SK-N-SH treated with all-trans-retinoic acid at 6 μM for 48 hours (cell line): ENCODE results near the gene CORO7.

Source experiments
- ATAC-seq: fragments of 200-7000 bp; cut with Tn5 transposase; 3 replicates; pipeline ENCODE4 v1.9.1; 2020; ENCODE audit warnings: mild to moderate bottlenecking, moderate library complexity
- ARNTL ChIP-seq: fragments of 450-650 bp; formaldehyde crosslinking; IDR thresholded peaks from 2 replicates; pipeline ENCODE4 v1.5.0; 2020; ENCODE audit warnings: low read depth, mild to moderate bottlenecking, moderate library complexity, borderline replicate concordance
- BACH2 ChIP-seq: fragments of 250-450 bp; sonication (Bioruptor Pico); IDR thresholded peaks from 2 replicates; pipeline ENCODE4 v1.9.0; 2021; ENCODE audit warnings: mild to moderate bottlenecking, borderline replicate concordance
- CSDC2 ChIP-seq: fragments of 250-450 bp; sonication (Bioruptor Pico); IDR thresholded peaks from 2 replicates; pipeline ENCODE4 v1.5.0; 2020; ENCODE audit warnings: mild to moderate bottlenecking, moderate library complexity
- ESRRG ChIP-seq: fragments of 250-450 bp; sonication (Bioruptor Pico); IDR thresholded peaks from 2 replicates; pipeline ENCODE4 v1.6.1; 2021; ENCODE audit warnings: mild to moderate bottlenecking
- GLIS3 ChIP-seq: fragments of 250-450 bp; sonication (Bioruptor Pico); IDR thresholded peaks from 2 replicates; pipeline ENCODE4 v1.5.0; 2020; ENCODE audit warnings: mild to moderate bottlenecking, moderate library complexity
- ISL1 ChIP-seq: fragments of 250-450 bp; sonication (Bioruptor Pico); IDR thresholded peaks from 2 replicates; pipeline ENCODE4 v2.1.2; 2022; ENCODE audit warnings: mild to moderate bottlenecking, moderate library complexity
- OSR1 ChIP-seq: fragments of 250-450 bp; sonication (Bioruptor Pico); IDR thresholded peaks from 2 replicates; pipeline ENCODE4 v1.8.0; 2022; ENCODE audit warnings: moderate library complexity, mild to moderate bottlenecking, inconsistent platforms
- PPARA ChIP-seq: fragments of 250-450 bp; sonication (Bioruptor Pico); IDR thresholded peaks from 2 replicates; pipeline ENCODE4 v1.5.0; 2020; ENCODE audit warnings: mild to moderate bottlenecking, borderline replicate concordance
- RARB ChIP-seq: fragments of 250-450 bp; sonication (Bioruptor Pico); IDR thresholded peaks from 2 replicates; pipeline ENCODE4 v1.8.0; 2021; ENCODE audit warnings: mild to moderate bottlenecking, moderate library complexity
- TCF4 ChIP-seq: fragments of 250-450 bp; sonication (Bioruptor Pico); IDR thresholded peaks from 2 replicates; pipeline ENCODE4 v1.8.0; 2021; ENCODE audit warnings: mild to moderate bottlenecking, moderate library complexity, borderline replicate concordance
- TOX ChIP-seq: fragments of 250-450 bp; sonication (Bioruptor Pico); IDR thresholded peaks from 2 replicates; pipeline ENCODE4 v1.8.0; 2021; ENCODE audit warnings: mild to moderate bottlenecking, moderate library complexity, borderline replicate concordance
- ZC3H10 ChIP-seq: fragments of 250-450 bp; sonication (Bioruptor Pico); IDR thresholded peaks from 2 replicates; pipeline ENCODE4 v1.5.1; 2021; ENCODE audit warnings: mild to moderate bottlenecking, moderate library complexity
- ZFP3 ChIP-seq: fragments of 250-450 bp; sonication (Bioruptor Pico); IDR thresholded peaks from 2 replicates; pipeline ENCODE4 v1.5.0; 2020; ENCODE audit warnings: mild to moderate bottlenecking, moderate library complexity
- ZFP30 ChIP-seq: fragments of 450-650 bp; formaldehyde crosslinking; IDR thresholded peaks from 2 replicates; pipeline ENCODE4 v1.5.0; 2022; ENCODE audit warnings: mild to moderate bottlenecking, moderate library complexity
- ZNF565 ChIP-seq: fragments of 450-650 bp; formaldehyde crosslinking; conservative IDR thresholded peaks from 2 replicates; pipeline ENCODE4 v1.5.0; 2020; ENCODE audit warnings: low read depth, mild to moderate bottlenecking, moderate library complexity
- ZNF70 ChIP-seq: fragments of 450-650 bp; formaldehyde crosslinking; IDR thresholded peaks from 2 replicates; pipeline ENCODE4 v1.5.0; 2020; ENCODE audit warnings: mild to moderate bottlenecking, moderate library complexity
- ZNF8 ChIP-seq: fragments of 450-650 bp; formaldehyde crosslinking; IDR thresholded peaks from 2 replicates; pipeline ENCODE4 v1.5.0; 2020; ENCODE audit warnings: mild to moderate bottlenecking, moderate library complexity
- TF ChIP-seq, protein P1 (sequence below): fragments of 250-450 bp; sonication (Bioruptor Pico); IDR thresholded peaks from 2 replicates; pipeline ENCODE4 v1.5.1; 2021; ENCODE audit warnings: mild to moderate bottlenecking, moderate library complexity
- TF ChIP-seq, protein P2 (sequence below): fragments of 250-450 bp; sonication (Bioruptor Pico); IDR thresholded peaks from 2 replicates; pipeline ENCODE4 v1.5.0; 2020; ENCODE audit warnings: mild to moderate bottlenecking, moderate library complexity
- TF ChIP-seq, protein P3 (sequence below): fragments of 250-450 bp; sonication (Bioruptor Pico); IDR thresholded peaks from 2 replicates; pipeline ENCODE4 v1.8.0; 2021; ENCODE audit warnings: low read depth, mild to moderate bottlenecking, moderate library complexity, borderline replicate concordance
- TF ChIP-seq, protein P4 (sequence below): fragments of 250-450 bp; sonication (Bioruptor Pico); IDR thresholded peaks from 2 replicates; pipeline ENCODE4 v1.5.1; 2020; ENCODE audit warnings: low read depth, mild to moderate bottlenecking, moderate library complexity

CORO7 gene

DNA sequence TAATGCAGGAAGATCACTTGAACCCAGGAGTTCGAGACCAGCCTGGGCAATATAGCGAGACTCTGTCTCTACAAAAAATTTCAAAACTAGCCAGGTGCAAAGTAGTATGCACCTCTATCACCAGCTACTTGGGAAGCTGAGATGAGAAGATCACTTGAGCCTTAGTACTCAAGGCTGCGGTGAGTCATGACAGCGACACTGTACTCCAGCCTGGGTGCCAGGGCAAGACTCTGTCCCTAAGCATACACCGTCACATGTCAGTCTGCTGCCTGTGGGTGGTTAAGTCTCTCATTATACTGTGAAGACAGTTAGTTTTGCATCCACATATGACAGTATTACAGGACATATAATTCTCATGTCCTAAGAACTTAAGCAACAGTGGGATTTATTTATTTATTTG, 36.3 kb upstream of the CORO7 start:
- TF ChIP-seq, protein P1, sequence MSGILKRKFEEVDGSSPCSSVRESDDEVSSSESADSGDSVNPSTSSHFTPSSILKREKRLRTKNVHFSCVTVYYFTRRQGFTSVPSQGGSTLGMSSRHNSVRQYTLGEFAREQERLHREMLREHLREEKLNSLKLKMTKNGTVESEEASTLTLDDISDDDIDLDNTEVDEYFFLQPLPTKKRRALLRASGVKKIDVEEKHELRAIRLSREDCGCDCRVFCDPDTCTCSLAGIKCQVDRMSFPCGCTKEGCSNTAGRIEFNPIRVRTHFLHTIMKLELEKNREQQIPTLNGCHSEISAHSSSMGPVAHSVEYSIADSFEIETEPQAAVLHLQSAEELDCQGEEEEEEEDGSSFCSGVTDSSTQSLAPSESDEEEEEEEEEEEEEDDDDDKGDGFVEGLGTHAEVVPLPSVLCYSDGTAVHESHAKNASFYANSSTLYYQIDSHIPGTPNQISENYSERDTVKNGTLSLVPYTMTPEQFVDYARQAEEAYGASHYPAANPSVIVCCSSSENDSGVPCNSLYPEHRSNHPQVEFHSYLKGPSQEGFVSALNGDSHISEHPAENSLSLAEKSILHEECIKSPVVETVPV (CRISPR knock-in tag), result no peak
- TF ChIP-seq GLIS3 (CRISPR knock-in tag) (no peak), TOX (CRISPR knock-in tag) (no peak), ARNTL (CRISPR knock-in tag) (no peak), ISL1 (no peak), TCF4 (CRISPR knock-in tag) (no peak), RARB (CRISPR knock-in tag) (no peak), OSR1 (CRISPR knock-in tag) (no peak)
- TF ChIP-seq, protein P2, sequence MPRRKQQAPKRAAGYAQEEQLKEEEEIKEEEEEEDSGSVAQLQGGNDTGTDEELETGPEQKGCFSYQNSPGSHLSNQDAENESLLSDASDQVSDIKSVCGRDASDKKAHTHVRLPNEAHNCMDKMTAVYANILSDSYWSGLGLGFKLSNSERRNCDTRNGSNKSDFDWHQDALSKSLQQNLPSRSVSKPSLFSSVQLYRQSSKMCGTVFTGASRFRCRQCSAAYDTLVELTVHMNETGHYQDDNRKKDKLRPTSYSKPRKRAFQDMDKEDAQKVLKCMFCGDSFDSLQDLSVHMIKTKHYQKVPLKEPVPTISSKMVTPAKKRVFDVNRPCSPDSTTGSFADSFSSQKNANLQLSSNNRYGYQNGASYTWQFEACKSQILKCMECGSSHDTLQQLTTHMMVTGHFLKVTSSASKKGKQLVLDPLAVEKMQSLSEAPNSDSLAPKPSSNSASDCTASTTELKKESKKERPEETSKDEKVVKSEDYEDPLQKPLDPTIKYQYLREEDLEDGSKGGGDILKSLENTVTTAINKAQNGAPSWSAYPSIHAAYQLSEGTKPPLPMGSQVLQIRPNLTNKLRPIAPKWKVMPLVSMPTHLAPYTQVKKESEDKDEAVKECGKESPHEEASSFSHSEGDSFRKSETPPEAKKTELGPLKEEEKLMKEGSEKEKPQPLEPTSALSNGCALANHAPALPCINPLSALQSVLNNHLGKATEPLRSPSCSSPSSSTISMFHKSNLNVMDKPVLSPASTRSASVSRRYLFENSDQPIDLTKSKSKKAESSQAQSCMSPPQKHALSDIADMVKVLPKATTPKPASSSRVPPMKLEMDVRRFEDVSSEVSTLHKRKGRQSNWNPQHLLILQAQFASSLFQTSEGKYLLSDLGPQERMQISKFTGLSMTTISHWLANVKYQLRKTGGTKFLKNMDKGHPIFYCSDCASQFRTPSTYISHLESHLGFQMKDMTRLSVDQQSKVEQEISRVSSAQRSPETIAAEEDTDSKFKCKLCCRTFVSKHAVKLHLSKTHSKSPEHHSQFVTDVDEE (CRISPR knock-in tag), result no peak
- no peak for ATAC-seq

DNA sequence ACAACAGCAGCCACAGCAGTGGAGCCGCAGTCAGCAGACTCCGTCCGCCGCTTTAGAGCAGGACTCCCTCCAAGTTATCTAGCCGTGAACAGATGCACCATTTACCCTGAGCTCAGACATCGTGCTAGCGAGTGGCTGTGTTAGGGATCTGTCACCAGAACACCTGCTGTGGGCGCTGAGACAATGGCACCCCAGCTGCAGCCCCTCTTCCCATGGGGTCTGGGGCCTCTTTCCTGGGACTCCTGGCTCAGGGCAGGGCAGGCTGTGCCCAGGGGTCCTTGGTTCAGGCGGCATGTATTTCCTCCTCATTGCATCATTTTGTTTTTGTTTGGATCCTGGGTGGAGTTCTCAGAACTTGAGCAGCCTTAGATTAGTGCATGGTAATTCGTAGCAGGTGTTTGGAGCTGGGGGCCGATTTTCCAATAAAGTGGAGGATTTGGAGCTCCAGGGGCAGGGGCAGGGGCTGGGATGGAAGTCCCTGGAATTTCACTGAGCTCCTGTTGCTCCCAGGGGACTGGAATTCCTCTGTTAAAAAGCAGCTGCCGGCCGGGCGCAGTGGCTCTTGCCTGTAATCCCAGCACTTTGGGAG, 34.6 kb upstream of the CORO7 start:
- no peak for ATAC-seq
- TF ChIP-seq, protein P3, sequence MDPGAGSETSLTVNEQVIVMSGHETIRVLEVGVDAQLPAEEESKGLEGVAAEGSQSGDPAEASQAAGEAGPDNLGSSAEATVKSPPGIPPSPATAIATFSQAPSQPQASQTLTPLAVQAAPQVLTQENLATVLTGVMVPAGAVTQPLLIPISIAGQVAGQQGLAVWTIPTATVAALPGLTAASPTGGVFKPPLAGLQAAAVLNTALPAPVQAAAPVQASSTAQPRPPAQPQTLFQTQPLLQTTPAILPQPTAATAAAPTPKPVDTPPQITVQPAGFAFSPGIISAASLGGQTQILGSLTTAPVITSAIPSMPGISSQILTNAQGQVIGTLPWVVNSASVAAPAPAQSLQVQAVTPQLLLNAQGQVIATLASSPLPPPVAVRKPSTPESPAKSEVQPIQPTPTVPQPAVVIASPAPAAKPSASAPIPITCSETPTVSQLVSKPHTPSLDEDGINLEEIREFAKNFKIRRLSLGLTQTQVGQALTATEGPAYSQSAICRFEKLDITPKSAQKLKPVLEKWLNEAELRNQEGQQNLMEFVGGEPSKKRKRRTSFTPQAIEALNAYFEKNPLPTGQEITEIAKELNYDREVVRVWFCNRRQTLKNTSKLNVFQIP (CRISPR knock-in tag), result no peak
- TF ChIP-seq, protein P4, sequence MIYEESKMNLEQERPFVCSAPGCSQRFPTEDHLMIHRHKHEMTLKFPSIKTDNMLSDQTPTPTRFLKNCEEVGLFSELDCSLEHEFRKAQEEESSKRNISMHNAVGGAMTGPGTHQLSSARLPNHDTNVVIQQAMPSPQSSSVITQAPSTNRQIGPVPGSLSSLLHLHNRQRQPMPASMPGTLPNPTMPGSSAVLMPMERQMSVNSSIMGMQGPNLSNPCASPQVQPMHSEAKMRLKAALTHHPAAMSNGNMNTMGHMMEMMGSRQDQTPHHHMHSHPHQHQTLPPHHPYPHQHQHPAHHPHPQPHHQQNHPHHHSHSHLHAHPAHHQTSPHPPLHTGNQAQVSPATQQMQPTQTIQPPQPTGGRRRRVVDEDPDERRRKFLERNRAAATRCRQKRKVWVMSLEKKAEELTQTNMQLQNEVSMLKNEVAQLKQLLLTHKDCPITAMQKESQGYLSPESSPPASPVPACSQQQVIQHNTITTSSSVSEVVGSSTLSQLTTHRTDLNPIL (CRISPR knock-in tag), result no peak
- no peak for TF ChIP-seq TCF4 (CRISPR knock-in tag)
- TF ChIP-seq PPARA (CRISPR knock-in tag), result no peak
- no peak for TF ChIP-seq BACH2 (CRISPR knock-in tag)
- TF ChIP-seq TOX (CRISPR knock-in tag), result no peak
- TF ChIP-seq, protein P1 (CRISPR knock-in tag), result no peak

DNA sequence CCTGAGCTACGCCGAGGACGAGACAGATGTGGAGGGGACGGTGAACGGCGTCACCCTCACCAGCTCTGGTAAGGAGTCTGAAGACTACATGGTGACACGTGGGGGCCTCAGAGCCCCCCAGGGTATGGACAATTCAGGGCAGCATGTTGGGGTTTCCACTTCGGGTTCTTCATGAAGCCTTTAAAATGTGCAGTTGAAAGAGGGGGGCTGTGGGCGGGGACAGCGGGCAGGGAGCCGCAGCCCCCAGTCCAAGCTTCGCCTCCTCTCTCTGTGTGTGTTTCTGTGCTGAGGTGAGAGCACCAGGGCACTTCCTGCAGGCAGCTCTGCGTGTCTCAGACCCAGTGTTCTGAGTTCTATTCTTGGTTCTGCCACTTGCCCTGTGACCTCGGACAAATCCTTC, 34.0 kb upstream of the CORO7 start:
- ATAC-seq, result no peak
- TF ChIP-seq, protein P3 (CRISPR knock-in tag), result no peak
- TF ChIP-seq ISL1 (no peak), RARB (CRISPR knock-in tag) (no peak), ZFP30 (CRISPR knock-in tag) (no peak), TOX (CRISPR knock-in tag) (no peak), GLIS3 (CRISPR knock-in tag) (no peak), ESRRG (CRISPR knock-in tag) (no peak), ZNF70 (CRISPR knock-in tag) (no peak), ARNTL (CRISPR knock-in tag) (no peak), CSDC2 (no peak), ZC3H10 (CRISPR knock-in tag) (no peak), PPARA (CRISPR knock-in tag) (no peak), ZNF565 (CRISPR knock-in tag) (no peak), OSR1 (CRISPR knock-in tag) (no peak), ZFP3 (CRISPR knock-in tag) (no peak), ZNF8 (CRISPR knock-in tag) (no peak), TCF4 (CRISPR knock-in tag) (no peak)
- TF ChIP-seq, protein P2 (CRISPR knock-in tag), result no peak
- TF ChIP-seq, protein P4 (CRISPR knock-in tag), result no peak
